GM12892 (cell line): Measurements from ENCODE around the gene NPIPA8.
"Not testable (repeated sequence)": the region's sequence is repeated elsewhere in the genome, so short reads cannot be mapped to it uniquely, and the experiment has no call there.

Experiments
- POLR2A ChIP-seq: IDR thresholded peaks from 2 replicates; pipeline ENCODE4 v1.6.1; 2011; ENCODE audit warnings: low read depth, low read length, control low read depth
- POLR2AphosphoS5 ChIP-seq: IDR thresholded peaks from 2 replicates; pipeline ENCODE4 v1.6.1; 2011; ENCODE audit warnings: low read depth, low read length, control low read depth

GRCh38 chr16:18346993-18347392 is 10.5 kb upstream of the NPIPA8 start:
- TF ChIP-seq POLR2AphosphoS5, POLR2A: not testable (repeated sequence)
